ENCODE measurements around the gene LMNA.

GRCh38 chr1:156098784-156099183 lies 15.7 kb upstream of the LMNA start:
- TF ChIP-seq CTCF (conservative IDR thresholded peaks at IDR 0.05; ENCODE audit: low read length), result no peak
- TF ChIP-seq EZH2phosphoT487 (IDR thresholded peaks at IDR 0.05; ENCODE audit: borderline replicate concordance, low read depth, low read length), result no peak

Measured in OCI-LY7 (cell line).